Measurements from ENCODE around the gene TMEM150B.

- no peak for TF ChIP-seq GATA2 (IDR thresholded peaks at IDR 0.05; ENCODE audit: low read depth, low read length)
- no peak for TF ChIP-seq GATA3 (IDR thresholded peaks at IDR 0.05; ENCODE audit: low read depth, low read length)
Measured at GRCh38 chr19:55373306-55373992, 48.3 kb upstream of the TMEM150B start.
